Measurements from ENCODE around the gene NCKAP1.
A peak's percentile ranks its signal among the peaks of the same experiment; 100 is the strongest.

The NCKAP1 gene

DNA sequence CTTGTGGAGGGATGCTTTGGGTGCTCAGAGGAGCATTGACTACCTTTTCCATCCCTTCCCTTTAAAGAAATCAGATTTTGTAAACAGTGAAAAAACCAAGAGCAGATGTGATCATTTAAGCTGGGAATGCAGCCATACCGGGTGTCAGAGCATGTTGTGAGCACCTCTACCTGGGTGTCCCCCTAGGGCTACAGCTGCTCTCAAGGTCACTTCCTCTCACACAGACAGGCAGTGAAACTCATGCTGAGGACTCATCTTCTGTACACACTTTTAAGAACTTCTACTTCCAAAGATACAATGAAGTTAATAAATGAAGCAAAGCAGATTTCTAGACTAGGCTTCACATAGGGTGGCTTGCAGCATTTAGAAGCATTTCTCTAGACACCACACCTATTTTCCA lies 123.4 kb downstream of the NCKAP1 start:
- no peak overlapping the region for H3K4me2 ChIP-seq
- H3K36me3 ChIP-seq = no peaks in the 10 kb centered on the region
- no peaks in the 10 kb centered on the region for H4K20me1 ChIP-seq
- H3K9me3 ChIP-seq (replicated peaks in 1 of 11) = peaks cover 0 to 3% (median 0%) of the 10 kb centered on the region in 11 experiments; a peak in 1 of 22 replicates
- H3K4me3 ChIP-seq = no peak overlapping the region
- TF ChIP-seq Cebpa-rat (IDR thresholded peaks at IDR 0.05) = no peak
- no peak overlapping the region for H3K27ac ChIP-seq
- H3K27me3 ChIP-seq = no peaks in the 10 kb centered on the region
- peaks cover under 1 to 18% (median 2%) of the 10 kb centered on the region in 10 experiments; a peak in 15 of 20 replicates for H3K4me1 ChIP-seq
- H3K9ac ChIP-seq = no peak overlapping the region

DNA sequence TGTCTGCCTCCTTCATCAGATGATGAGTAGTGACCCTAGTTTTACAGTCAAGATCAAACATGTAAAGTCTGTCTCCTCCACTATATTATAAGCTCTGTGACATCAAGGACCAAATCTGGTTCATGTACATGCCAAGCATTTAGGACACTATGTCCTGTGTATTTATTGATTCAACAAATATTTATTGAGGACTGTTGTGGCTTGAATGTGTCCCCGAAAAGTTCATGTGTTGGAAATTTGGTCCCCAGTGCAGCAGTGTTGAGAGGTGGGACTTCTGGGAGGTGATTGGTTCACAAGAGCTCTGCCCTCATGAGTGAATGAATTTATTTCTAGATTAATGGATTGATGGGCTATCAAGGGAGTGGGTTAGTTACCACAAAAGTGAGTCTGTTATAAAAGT lies 125.2 kb downstream of the NCKAP1 start:
- Histone ChIP-seq H3K27me3 (no peaks in the 10 kb centered on the region), H3K9ac (no peak overlapping the region), H3K27ac (0 out of 22 replicates have a peak overlapping the region, but pooled peaks of 1 of the 11 experiments have one; percentile 7), H4K20me1 (no peaks in the 10 kb centered on the region), H3K9me3 (replicated peaks in 1 of 11) (0 out of 22 replicates have a peak, but pooled peaks cover 0 to under 1% (median 0%) of the 10 kb centered on the region in 11 experiments), H3K4me3 (no peak overlapping the region), H3K4me2 (peak overlapping the region in 1 of 11 experiments; percentile 7; a peak in 1 of 22 replicates), H3K36me3 (no peaks in the 10 kb centered on the region), H3K4me1 (peaks cover 0 to 6% (median 0%) of the 10 kb centered on the region in 10 experiments; a peak in 1 of 20 replicates)
- TF ChIP-seq Cebpa-rat (IDR thresholded peaks at IDR 0.05) = no peak

DNA sequence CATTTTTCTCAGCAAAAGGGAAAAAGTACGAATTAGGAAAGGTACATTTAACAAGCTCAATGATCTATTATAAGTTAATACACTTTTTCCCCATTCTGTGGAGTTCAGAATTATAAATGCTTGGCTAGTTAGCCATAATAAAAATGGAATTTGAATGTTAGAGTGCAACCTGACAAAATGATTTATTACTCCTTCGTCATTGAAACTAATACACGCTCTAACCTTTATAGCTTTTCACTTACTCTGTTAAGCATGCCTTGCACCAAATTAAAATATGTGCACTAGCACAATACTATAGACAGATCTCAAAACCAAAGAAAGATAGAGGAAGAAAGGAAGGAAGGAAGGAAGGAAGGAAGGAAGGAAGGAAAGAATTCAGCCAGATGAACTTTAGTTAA lies 125.7 kb downstream of the NCKAP1 start:
- Histone ChIP-seq H3K36me3 (no peaks in the 10 kb centered on the region), H3K4me1 (peaks cover 0 to 6% (median 0%) of the 10 kb centered on the region in 10 experiments; a peak in 1 of 20 replicates), H3K4me2 (peak overlapping the region in 1 of 11 experiments; percentile 7; a peak in 1 of 22 replicates), H3K9ac (no peak overlapping the region), H4K20me1 (no peaks in the 10 kb centered on the region), H3K27me3 (no peaks in the 10 kb centered on the region), H3K4me3 (no peak overlapping the region), H3K9me3 (replicated peaks in 1 of 11) (peaks cover 0 to 6% (median under 1%) of the 10 kb centered on the region in 11 experiments; a peak in 3 of 22 replicates), H3K27ac (no peak overlapping the region)
- TF ChIP-seq Cebpa-rat (IDR thresholded peaks at IDR 0.05) = no peak

DNA sequence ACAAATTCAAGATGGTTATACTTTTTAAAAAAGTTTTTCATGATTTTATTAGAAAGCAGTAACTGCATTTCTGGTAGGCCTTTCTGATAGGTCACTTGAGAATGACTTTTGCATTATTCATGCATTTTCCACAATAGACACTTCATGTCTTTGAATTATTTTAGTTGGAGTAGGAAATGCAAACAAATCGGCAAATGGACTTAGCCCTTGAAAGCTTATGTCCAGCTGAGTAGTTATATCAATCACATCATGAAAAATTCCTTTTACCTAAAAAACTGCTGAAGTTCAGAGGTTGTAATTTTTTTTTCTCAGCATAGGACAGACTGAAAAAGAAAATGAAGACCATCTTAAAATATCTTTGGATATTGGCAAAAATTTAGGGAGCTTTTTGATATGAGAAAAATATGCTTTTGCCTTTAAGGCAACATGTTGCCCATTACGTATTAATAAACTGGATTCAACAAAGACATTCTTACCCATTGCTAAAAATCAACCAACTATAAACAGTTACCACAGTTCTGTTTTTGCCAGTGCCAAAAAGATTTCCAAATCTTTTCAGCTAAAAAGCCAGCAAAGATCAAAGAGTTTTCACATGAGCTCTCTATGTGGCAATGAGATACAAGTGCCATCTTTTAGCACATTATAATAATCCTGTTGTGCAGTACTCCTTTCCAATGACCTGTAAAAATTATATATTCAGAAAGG lies 126.3 kb downstream of the NCKAP1 start:
- Histone ChIP-seq H3K4me1 (peaks cover 0 to 6% (median 0%) of the 10 kb centered on the region in 10 experiments; a peak in 1 of 20 replicates), H3K27me3 (no peaks in the 10 kb centered on the region), H3K27ac (no peak overlapping the region), H3K4me3 (no peak overlapping the region), H3K36me3 (no peaks in the 10 kb centered on the region), H3K9ac (no peak overlapping the region), H3K4me2 (no peak overlapping the region), H4K20me1 (no peaks in the 10 kb centered on the region), H3K9me3 (replicated peaks in 1 of 11) (peaks cover 0 to 10% (median 4%) of the 10 kb centered on the region in 11 experiments; a peak in 4 of 22 replicates)
- no peak for TF ChIP-seq Cebpa-rat (IDR thresholded peaks at IDR 0.05)

DNA sequence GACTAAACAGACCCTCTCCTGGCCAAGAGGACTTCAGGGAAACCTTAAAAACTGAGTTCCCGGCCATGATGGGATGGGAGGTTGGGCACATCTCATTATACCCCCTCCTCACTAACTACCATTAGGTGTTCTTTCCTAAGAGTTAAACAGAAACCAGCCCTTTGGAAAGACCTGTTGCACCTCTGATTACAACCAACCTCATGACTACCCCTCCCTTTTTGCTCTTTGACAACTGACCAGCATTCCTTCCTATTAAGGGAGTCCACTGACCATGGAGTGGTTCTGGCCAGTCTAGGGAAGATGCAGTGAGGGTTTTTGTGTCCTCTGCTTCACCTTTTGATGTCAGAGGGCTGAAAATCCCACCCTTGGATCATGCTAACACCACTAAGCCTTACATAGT lies 127.3 kb downstream of the NCKAP1 start:
- H3K27me3 ChIP-seq = no peaks in the 10 kb centered on the region
- H4K20me1 ChIP-seq = no peaks in the 10 kb centered on the region
- peaks cover 0 to 6% (median 0%) of the 10 kb centered on the region in 10 experiments; a peak in 1 of 20 replicates for H3K4me1 ChIP-seq
- H3K4me3 ChIP-seq = no peak overlapping the region
- H3K9me3 ChIP-seq (replicated peaks in 1 of 11) = peaks cover 0 to 10% (median 4%) of the 10 kb centered on the region in 11 experiments; a peak in 4 of 22 replicates
- H3K27ac ChIP-seq = no peak overlapping the region
- no peaks in the 10 kb centered on the region for H3K36me3 ChIP-seq
- no peak for TF ChIP-seq Cebpa-rat (IDR thresholded peaks at IDR 0.05)
- H3K4me2 ChIP-seq = no peak overlapping the region
- no peak overlapping the region for H3K9ac ChIP-seq

DNA sequence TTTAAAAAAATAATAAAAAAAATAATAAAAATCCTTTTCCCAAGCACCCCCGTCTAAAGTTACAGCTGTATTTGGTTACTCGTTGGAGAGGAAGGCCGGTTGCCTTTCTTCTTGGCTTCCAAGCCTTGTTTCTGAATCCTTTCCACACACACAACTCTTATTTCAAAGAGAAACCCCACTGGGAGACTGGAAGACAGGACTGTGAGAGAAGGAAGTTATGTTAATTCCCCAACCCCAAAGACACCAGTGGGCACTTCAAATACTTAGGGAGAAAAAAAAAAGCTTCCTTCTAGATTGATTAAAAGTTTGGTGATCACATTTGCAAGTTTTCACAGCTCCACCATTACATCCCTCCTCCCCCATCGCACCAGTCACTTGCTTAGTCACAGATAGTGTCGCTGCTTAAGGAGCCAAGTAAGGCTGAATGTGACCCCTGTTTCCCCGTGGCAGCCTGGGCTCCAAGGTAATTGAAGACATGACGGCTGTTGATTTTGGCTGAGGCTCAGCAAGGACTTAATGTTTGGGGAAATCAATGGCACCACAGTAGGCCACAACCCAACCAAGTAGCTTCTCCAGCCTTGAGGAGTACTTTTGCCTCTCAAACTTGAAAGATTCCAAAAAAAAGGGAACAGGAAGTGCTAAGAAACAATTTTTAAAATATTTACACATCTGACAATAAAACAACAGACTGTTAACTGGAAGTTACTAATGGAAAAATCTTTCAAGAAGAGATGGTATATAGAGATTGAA lies 131.0 kb downstream of the NCKAP1 start:
- H3K36me3 ChIP-seq = no peaks in the 10 kb centered on the region
- H3K9me3 ChIP-seq (replicated peaks in 1 of 11) = peaks cover 0 to 10% (median 4%) of the 10 kb centered on the region in 11 experiments; a peak in 4 of 22 replicates
- H4K20me1 ChIP-seq = no peaks in the 10 kb centered on the region
- no peak overlapping the region for H3K9ac ChIP-seq
- no peaks in the 10 kb centered on the region for H3K4me1 ChIP-seq
- no peak overlapping the region for H3K27ac ChIP-seq
- H3K4me2 ChIP-seq = no peak overlapping the region
- H3K27me3 ChIP-seq = no peaks in the 10 kb centered on the region
- TF ChIP-seq Cebpa-rat (IDR thresholded peaks at IDR 0.05) = no peak
- no peak overlapping the region for H3K4me3 ChIP-seq

DNA sequence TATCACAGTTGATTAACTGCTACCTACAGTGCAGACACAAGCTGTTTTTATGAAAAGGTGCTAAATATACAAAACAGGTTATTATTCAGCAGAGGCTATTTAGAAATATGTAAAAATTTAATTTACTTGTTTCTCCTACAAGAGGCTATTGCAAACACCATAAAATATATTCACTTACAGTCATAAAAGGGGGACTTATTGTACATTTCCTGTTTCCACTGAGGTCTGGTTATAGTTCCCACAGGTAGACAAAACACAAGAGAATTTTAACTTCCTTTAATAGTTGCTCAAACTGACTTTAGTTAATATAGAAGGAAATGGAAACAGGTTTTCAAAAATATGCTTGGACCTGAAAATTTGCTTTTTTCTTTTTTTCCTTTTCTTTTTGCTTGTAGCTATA lies 131.8 kb downstream of the NCKAP1 start:
- no peaks in the 10 kb centered on the region for H3K4me1 ChIP-seq
- peaks cover 0 to 10% (median 4%) of the 10 kb centered on the region in 11 experiments; a peak in 4 of 22 replicates for H3K9me3 ChIP-seq (replicated peaks in 1 of 11)
- no peak overlapping the region for H3K9ac ChIP-seq
- no peak overlapping the region for H3K27ac ChIP-seq
- H3K4me3 ChIP-seq = no peak overlapping the region
- no peaks in the 10 kb centered on the region for H3K36me3 ChIP-seq
- no peaks in the 10 kb centered on the region for H4K20me1 ChIP-seq
- no peak overlapping the region for H3K4me2 ChIP-seq
- no peak for TF ChIP-seq Cebpa-rat (IDR thresholded peaks at IDR 0.05)
- H3K27me3 ChIP-seq = no peaks in the 10 kb centered on the region

DNA sequence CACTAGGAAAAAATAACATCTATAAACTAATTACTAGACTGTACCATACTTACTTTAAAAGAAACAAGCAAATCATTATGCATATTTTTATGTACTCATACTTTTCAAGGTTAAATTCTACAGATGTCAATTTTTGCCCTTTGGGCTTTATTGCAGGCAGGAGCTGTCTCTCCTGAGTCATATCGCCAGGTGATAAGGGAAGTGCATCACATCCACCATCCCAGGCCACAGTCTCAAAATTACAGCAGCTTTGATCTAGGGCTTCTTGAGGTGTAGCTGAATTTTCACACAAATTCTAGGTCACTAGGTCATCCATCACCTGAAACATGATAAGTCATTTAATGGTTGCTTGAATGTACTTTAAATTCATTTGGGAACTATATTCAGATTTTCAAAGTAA lies 133.4 kb downstream of the NCKAP1 start:
- TF ChIP-seq Cebpa-rat (IDR thresholded peaks at IDR 0.05) = no peak
- Histone ChIP-seq H3K27me3 (no peaks in the 10 kb centered on the region; a peak in 1 of 22 replicates), H3K4me3 (no peak overlapping the region), H3K4me2 (no peak overlapping the region), H3K27ac (no peak overlapping the region), H4K20me1 (no peaks in the 10 kb centered on the region), H3K9me3 (replicated peaks in 1 of 11) (peaks cover 0 to 10% (median 4%) of the 10 kb centered on the region in 11 experiments; a peak in 4 of 22 replicates), H3K4me1 (no peaks in the 10 kb centered on the region), H3K36me3 (no peaks in the 10 kb centered on the region), H3K9ac (no peak overlapping the region)

DNA sequence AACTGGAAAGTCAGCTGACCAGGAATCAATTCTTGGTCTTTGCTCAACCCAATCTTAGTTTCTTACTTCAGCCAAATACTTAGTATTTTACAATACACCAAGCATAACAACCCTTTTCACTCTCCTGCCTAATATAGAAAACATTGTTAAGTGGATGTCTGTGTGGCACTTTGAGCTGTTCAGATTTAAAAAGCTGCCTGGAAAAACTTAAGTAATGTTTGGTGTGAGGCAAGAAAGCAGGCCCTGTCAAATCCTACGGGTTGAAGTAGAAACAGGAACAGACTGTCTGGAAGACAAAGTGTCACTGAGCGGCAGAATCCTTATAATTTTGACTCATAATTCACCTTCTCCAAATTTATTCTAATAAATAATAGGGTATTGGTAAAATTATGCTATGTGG lies 134.7 kb downstream of the NCKAP1 start:
- H3K4me3 ChIP-seq = no peak overlapping the region
- no peaks in the 10 kb centered on the region; a peak in 1 of 22 replicates for H3K27me3 ChIP-seq
- H3K36me3 ChIP-seq = no peaks in the 10 kb centered on the region
- no peak for TF ChIP-seq Cebpa-rat (IDR thresholded peaks at IDR 0.05)
- no peak overlapping the region for H3K9ac ChIP-seq
- no peaks in the 10 kb centered on the region for H3K4me1 ChIP-seq
- H3K27ac ChIP-seq = no peak overlapping the region
- no peaks in the 10 kb centered on the region for H4K20me1 ChIP-seq
- H3K9me3 ChIP-seq (replicated peaks in 1 of 11) = peaks cover 0 to 10% (median 4%) of the 10 kb centered on the region in 11 experiments; a peak in 4 of 22 replicates
- H3K4me2 ChIP-seq = no peak overlapping the region

Data from BLaER1 treated with 17β-estradiol and CSF1 and Interleukin-3, amounts not matched to agents 10 nM and 100 nM (cell line).